Measurements from ENCODE around the gene S100B. TPM values are rescaled to one million over a fixed set of nuclear protein-coding genes. Genes with fewer than 3 reads are reported as not detected.

S100B gene
- total RNA-seq = not detected in 2 replicates

GRCh38 chr21:46604975-46605766, at the start of gene S100B:
S100B (minus strand) TSS chr21:46605082; CDS start chr21:46602415, 2,667 bp downstream.

GRCh38 chr21:46635324-46636180, 30.7 kb upstream of the S100B start, which contains the start of gene PRMT2:
PRMT2 (plus strand) TSS chr21:46635674; CDS start chr21:46636952, 1,278 bp downstream.

Other genes with a start within 250 kb of the S100B start
- gene DIP2A, start 146.2 kb downstream of the S100B start, total RNA-seq = 17.5 and 34.0 TPM in 2 replicates
- 170 and 214 TPM in 2 replicates for gene PRMT2, start 30.6 kb upstream of the S100B start, total RNA-seq